Stimulated activated CD4-positive, alpha-beta T cell treated with anti-CD3 and anti-CD28 coated beads, Interleukin-2, amount 100 ng/mL, for 24 hours (primary cell): Measurements from ENCODE around the gene CMIP.

ENCODE experiments used
- DNase-seq, 2 donors: peaks; one replicate each; pipeline ENCODE4 v3.0.0-alpha.2; 2020

The CMIP gene

GRCh38 chr16:81590714-81591544, 146.3 kb downstream of the CMIP start:
- no peak for DNase-seq

GRCh38 chr16:81591545-81591870, 146.9 kb downstream of the CMIP start:
- no peak for DNase-seq

DNA sequence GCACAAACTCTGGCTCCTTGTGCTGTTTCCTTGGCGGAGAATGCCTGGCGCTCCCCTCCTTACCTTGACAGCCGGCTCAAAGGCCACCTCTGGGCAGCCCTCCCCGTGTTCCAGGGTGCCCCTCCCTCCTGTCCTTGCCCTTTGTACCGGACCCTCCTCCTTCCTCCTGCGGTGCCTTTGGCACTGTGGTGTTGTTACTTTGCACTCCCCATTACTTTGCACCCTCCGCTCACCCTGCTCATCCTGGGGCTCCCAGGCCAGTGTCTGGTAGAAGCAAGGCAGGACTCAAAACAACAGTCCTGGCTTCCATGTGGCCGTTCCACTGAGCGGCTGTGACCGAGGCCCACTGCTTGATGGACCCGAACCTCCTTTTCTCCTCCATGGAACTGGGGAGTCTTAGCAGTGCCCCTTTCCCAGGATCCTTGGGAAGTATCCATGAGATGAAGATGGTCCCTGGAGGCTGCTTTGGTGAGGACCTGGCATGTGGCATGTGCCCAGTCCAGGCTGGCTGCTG, 147.8 kb downstream of the CMIP start:
- no peak for DNase-seq

- no peak for DNase-seq
Observed at GRCh38 chr16:81593481-81593880, 148.9 kb downstream of the CMIP start.

- DNase-seq, result no peak
Observed at GRCh38 chr16:81595629-81596292, 151.2 kb downstream of the CMIP start.

DNA sequence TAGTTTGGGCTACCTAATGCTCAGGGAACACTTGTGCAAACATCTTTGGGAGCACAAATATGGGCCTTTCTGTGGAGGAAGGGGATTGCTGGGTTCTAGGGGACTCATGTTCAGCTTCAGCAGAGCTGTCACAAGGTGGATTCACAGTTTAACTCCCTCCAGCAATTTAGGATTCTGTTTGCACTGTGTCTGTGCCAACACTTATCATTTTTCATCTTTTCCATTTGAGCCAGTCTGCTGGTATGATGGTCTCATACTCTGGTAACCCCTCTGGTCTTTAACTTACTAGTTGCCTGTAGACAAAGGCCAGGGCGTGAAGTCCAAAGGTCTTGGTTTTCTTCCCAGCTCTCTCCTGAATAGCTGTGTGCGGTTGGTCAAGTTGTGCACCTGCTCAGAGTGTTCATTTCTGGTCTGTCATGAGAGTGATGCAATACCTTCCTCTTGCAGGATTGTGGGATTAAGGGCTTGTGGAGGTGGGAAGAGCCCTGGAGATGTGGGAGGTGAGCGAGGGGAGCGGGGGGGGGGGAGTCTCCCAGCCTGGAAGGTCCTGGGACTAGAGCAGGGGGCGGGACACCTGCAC, 152.6 kb downstream of the CMIP start:
- DNase-seq, result no peak

DNA sequence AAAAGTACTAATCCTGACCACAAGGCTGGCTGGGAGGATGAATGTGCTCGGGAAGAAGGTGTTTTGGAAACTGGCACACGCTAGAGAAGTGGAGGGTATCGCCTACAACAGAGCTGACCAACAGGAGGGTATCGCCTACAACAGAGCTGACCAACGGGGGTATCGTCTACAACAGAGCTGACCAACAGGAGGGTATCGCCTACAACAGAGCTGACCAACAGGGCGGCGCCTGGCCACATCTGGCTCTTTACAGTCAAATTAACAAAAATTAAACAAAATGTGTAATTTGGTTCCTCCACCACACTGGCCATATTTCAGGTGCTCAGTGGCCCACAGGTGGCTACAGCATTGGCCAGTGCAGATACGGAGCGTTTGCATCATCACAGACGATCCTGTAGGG, 153.5 kb downstream of the CMIP start:
- DNase-seq, result no peak

- no peak for DNase-seq
Observed at GRCh38 chr16:81599034-81599744, 154.6 kb downstream of the CMIP start.

DNA sequence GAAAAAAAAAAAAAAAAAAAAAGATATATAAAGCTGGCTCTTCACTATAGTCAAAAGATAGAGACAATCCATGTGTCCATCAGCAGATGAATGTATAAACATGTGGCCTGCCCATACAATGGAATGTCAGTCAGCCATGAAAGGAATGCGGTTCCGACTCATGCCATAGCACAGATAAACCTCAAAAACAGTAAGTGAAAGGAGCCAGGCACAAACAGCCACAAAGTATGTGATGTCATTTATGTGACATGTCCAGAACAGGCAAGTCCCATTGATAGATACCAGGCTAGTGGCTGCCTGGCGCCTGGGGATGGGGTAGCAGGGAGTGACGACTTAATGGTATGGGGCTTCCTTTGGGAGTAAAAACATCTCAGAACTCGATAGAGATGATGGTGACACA, 155.7 kb downstream of the CMIP start:
- no peak for DNase-seq

GRCh38 chr16:81601008-81601428, 156.4 kb downstream of the CMIP start:
- no peak for DNase-seq

DNA sequence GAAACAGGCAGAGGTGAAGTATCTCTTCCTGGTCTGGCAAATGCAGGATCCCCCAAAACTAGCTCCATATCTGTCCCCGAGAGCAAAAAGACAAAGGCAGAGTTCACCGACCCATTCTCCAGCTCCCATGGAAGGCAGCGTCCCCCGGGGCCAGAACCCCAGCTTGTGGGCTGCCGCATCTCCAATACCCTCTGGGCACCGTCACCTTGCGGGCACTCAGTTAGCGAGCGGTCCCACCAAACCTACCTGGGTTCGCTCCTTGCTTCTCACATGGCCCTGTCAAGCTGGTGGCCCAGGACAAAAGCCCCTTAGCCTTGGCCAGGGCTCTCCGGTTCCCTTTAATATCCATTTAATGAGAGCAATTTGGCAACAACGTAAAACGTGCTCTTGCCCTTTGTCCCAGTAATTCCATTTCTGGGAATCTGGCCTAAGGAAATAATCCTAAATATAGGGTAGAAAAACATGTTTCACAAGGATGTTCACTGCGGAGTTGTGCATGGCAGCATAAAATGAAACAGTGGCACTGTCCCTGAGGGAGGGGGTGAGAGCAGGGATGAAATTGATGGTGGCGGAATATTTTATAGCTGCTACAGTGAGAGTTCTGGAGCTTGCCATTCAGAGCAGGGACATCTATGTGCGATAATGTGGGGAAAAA, 157.1 kb downstream of the CMIP start:
- DNase-seq, result no peak

DNA sequence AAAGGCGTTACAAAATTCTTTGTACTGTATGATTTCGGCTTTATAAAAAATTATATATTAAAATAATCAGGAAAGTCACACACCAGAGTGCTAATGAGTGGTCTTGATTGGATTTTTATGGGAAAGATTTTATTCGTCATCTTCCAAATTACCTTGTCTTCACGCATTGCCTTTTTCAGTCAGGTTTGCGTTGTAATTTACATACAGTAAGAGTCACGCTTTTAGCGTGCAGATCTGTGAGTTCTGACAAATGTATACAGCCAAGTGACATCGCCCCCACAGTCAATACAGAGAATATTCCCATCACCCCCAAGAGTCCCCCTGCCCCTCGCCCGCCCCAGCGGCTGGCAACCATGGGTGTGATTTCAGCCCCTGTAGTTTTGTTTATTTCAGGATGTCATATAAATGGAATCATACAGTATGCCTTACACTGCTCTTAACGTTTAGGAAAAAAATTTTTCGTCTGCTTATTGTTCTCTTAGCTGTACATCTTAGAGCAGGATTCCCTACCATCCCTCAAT, 157.7 kb downstream of the CMIP start:
- DNase-seq, result no peak

- DNase-seq, result no peak
Observed at GRCh38 chr16:81602792-81603191, 158.2 kb downstream of the CMIP start.

DNA sequence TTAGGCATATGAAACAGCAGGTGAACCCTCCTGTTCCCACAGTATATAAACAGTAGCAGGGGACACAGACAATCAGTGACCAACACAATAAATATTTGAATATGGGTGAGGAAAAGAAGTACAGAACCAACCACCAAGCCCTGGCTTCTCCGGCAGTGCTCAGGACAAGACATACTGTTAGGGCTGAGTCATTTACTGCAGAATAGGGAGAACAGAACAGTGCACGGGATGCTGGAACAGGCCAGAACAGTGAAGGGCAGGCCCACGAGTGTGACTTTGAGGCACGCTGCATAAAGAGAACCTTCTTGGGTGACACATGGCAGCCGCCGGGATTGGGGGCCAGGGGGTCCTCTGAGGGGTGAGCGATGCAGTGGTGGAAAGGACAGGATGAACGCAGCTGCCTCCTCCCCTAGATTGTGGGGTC, 160.4 kb downstream of the CMIP start:
- DNase-seq, result no peak

GRCh38 chr16:81606039-81606438, 161.4 kb downstream of the CMIP start:
- no peak for DNase-seq

DNA sequence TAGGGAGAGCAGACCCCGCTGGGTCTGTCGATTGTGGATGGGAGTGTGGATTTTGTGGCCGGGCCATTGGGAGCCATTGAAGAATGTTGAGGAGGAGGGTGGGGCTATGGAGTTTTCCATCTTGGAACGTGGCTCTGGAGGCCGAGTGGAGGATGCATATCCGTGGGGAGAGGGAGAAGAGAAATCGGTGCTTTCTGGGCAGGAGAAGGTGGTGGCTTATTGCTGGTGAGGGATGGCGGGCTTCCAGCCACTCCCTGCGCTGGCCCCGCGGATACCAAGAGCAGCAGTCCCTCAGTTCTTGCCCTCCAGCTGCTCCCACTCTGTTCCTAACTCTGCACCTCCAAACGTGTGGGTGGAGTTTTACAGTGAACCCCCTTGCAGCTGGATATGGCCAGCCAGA, 162.4 kb downstream of the CMIP start:
- DNase-seq, result no peak

- no peak for DNase-seq
Observed at GRCh38 chr16:81607805-81608522, 163.4 kb downstream of the CMIP start.

DNA sequence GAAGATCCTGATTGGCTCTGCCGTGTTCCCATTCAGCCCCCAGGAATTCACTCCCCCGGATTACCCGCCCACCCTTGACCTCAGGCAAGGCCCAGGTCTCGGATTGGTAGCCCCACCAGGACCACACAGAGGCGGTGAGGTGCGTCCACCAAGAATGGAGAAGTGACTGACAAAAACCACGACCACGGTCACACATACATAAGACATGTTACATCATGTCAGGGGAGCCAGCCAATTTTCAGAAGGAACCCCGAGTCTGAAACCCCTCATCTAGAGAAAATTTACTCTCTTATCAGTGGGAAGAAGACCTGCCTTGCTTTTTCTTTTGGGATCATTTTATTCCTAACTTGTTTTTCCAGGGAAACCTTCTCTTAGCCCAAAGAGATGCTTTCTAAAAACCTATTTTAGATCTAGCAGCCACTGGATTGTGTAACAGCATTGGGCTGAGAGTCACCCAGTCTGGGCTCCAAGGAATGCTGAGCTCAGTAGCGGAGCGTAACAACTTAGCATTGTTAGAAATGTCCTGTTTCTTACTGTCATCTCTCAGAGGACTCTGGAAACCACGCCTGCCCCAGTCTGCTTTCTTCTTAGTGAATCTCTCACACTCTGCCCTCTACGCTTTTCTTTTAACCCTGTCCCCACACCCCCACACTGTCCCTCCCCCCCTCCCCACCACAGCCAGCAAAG, 164.1 kb downstream of the CMIP start:
- no peak for DNase-seq

GRCh38 chr16:81609323-81609892, 164.8 kb downstream of the CMIP start:
- DNase-seq, result no peak

GRCh38 chr16:81610144-81610842, 165.7 kb downstream of the CMIP start:
- no peak for DNase-seq
